ENCODE data around the gene ALX4. TPM values are rescaled to one million over a fixed set of nuclear protein-coding genes. Genes with fewer than 3 reads are reported as not detected.

ALX4 gene
- total and polyA plus RNA-seq, 2 of the 8 experiments (the other 6 are each of a cell fraction or from before 2014, with no cell fraction given): not detected

GRCh38 chr11:44344423-44344820 is 34.5 kb upstream of the ALX4 start:
- H3K4ac ChIP-seq (replicated peaks; ENCODE audit: insufficient read length, low read depth, low read length): no peak overlapping the region
- FAIRE-seq (no peak), DNase-seq (ENCODE audit: low read depth in 1 of 2, low spot score in 2 of 2) (no peak)
- H2BK20ac ChIP-seq (ENCODE audit: low read length): no peak overlapping the region
- H3K4me1 ChIP-seq (replicated peaks in 1 of 4; ENCODE audit: control insufficient read depth in 3 of 4, insufficient read depth in 4 of 4, low read length in 3 of 4): no peaks in the 10 kb centered on the region; a peak in 1 of 7 replicates
- WGBS, 2 experiments (ENCODE audit: extremely low coverage in 1 of 2, insufficient coverage in 1 of 2, insufficient read length in 1 of 2, insufficient replicate concordance in 2 of 2, low coverage in 1 of 2, low lambda C conversion rate in 2 of 2, missing lambda C conversion rate in 1 of 2): 78% methylated on average over 7 of the region's 7 CpGs; no CpG with 5 or more reads in 1 of the 2 experiments
- no peak overlapping the region for H3K4me2 ChIP-seq (ENCODE audit: insufficient read depth in 1 of 2, low read depth in 2 of 2, low read length in 2 of 2)
- no peak overlapping the region for H2BK5ac ChIP-seq (ENCODE audit: low read depth, low read length)
- ChIA-PET POLR2A (ENCODE audit: partially characterized antibody) (no interaction called here), CTCF (ENCODE audit: partially characterized antibody) (interaction anchor here (0.6 to 1.9 kb wide), 7 partner anchors 8 to 212 kb away, joined by 3 to 7 read pairs (median 3); no protein-coding TSS in a partner anchor)
- no peaks in the 10 kb centered on the region for H4K20me1 ChIP-seq (replicated peaks in 1 of 2; ENCODE audit: control insufficient read depth in 1 of 2, insufficient read depth in 2 of 2, low read length in 2 of 2)
- H3K9me3 ChIP-seq (ENCODE audit: insufficient read depth in 2 of 2, low read depth in 1 of 2, low read length in 1 of 2): no peaks in the 10 kb centered on the region
- H3K23me2 ChIP-seq (ENCODE audit: low read depth, low read length): no peaks in the 10 kb centered on the region
- H2AK5ac ChIP-seq (ENCODE audit: low read depth, low read length): no peak overlapping the region
- H3K27me3 ChIP-seq (replicated peaks in 1 of 4; ENCODE audit: control insufficient read depth in 3 of 4, extremely low read depth in 1 of 4, insufficient read depth in 3 of 4, low read length in 3 of 4): peaks cover 0 to 3% (median under 1%) of the 10 kb centered on the region in 4 experiments; a peak in 3 of 7 replicates
- no peaks in the 10 kb centered on the region for H3K79me2 ChIP-seq (ENCODE audit: control insufficient read depth in 1 of 2, insufficient read depth in 2 of 2, low read length in 2 of 2)
- no peak overlapping the region for H4K91ac ChIP-seq (replicated peaks; ENCODE audit: insufficient read length, low read length)
- no peak overlapping the region for H3K27ac ChIP-seq (ENCODE audit: low read depth, low read length)
- H3K18ac ChIP-seq (ENCODE audit: extremely low read depth, low read length): no peak overlapping the region
- H3K36me3 ChIP-seq (ENCODE audit: control insufficient read depth in 2 of 4, insufficient read depth in 4 of 4, low read length in 3 of 4): no peaks in the 10 kb centered on the region
- H2BK120ac ChIP-seq (replicated peaks; ENCODE audit: low read depth, low read length): no peak overlapping the region
- no peak overlapping the region for H4K8ac ChIP-seq (ENCODE audit: extremely low read depth, insufficient read depth, low read length)
- H2BK12ac ChIP-seq (ENCODE audit: low read depth, low read length): no peak overlapping the region
- H2AFZ ChIP-seq (ENCODE audit: low read length): no peak overlapping the region
- H3K4me3 ChIP-seq (ENCODE audit: extremely low read depth in 1 of 4, insufficient read depth in 2 of 4, low read depth in 3 of 4, low read length in 4 of 4): no peak overlapping the region
- H3K23ac ChIP-seq (ENCODE audit: insufficient read length): no peak overlapping the region
- no peaks in the 10 kb centered on the region for H3K79me1 ChIP-seq (ENCODE audit: low read depth, low read length)
- H4K5ac ChIP-seq (ENCODE audit: insufficient read length, low read depth, low read length): no peak overlapping the region
- no peak overlapping the region for H3K14ac ChIP-seq (ENCODE audit: insufficient read length)
- H3K56ac ChIP-seq (replicated peaks; ENCODE audit: insufficient read length, low read depth, low read length): no peak overlapping the region
- H2BK15ac ChIP-seq (ENCODE audit: low read length): no peak overlapping the region
- no peak overlapping the region for H3K9ac ChIP-seq (replicated peaks in 1 of 4; ENCODE audit: extremely low read depth in 1 of 4, low read depth in 3 of 4, low read length in 3 of 4)
- no peak for TF ChIP-seq EP300 (IDR thresholded peaks at IDR 0.05; ENCODE audit: borderline replicate concordance in 1 of 2, low read depth in 2 of 2, low read length in 2 of 2)
- no peak for TF ChIP-seq TEAD4 (IDR thresholded peaks at IDR 0.05; ENCODE audit: low read depth, low read length)
- TF ChIP-seq POLR2A (IDR thresholded peaks at IDR 0.05; ENCODE audit: control extremely low read depth in 1 of 2, low read depth in 2 of 2, low read length in 2 of 2): no peak
- no peak for TF ChIP-seq BCL11A (IDR thresholded peaks at IDR 0.05; ENCODE audit: low read depth in 2 of 2, low read length in 2 of 2)
- TF ChIP-seq EZH2 (IDR thresholded peaks at IDR 0.05; ENCODE audit: low read depth, low read length, severe bottlenecking): no peak
- no peak for TF ChIP-seq ATF3 (IDR thresholded peaks at IDR 0.05; ENCODE audit: insufficient read depth, low read depth, low read length)
- TF ChIP-seq PHF8 (conservative IDR thresholded peaks at IDR 0.05; ENCODE audit: low read depth, low read length): no peak
- no peak for TF ChIP-seq JUN (IDR thresholded peaks at IDR 0.05; ENCODE audit: low read depth, low read length)
- TF ChIP-seq SIRT6 (IDR thresholded peaks at IDR 0.05; ENCODE audit: low read length): no peak
- TF ChIP-seq TAF1 (IDR thresholded peaks at IDR 0.05; ENCODE audit: low read depth, low read length): no peak
- no peak for TF ChIP-seq TAF7 (optimal IDR thresholded peaks at IDR 0.05; ENCODE audit: borderline replicate concordance, low read depth, low read length)
- no peak for TF ChIP-seq SIN3A (conservative IDR thresholded peaks at IDR 0.05 in 1 of 2, IDR thresholded peaks at IDR 0.05 in 1 of 2; ENCODE audit: low read depth in 1 of 2, low read length in 2 of 2)
- TF ChIP-seq CEBPB (IDR thresholded peaks at IDR 0.05; ENCODE audit: low read depth, low read length): no peak
- no peak for TF ChIP-seq RFX5 (IDR thresholded peaks at IDR 0.05; ENCODE audit: borderline replicate concordance, low read depth, low read length)
- no peak for TF ChIP-seq JUND (IDR thresholded peaks at IDR 0.05; ENCODE audit: low read length)
